Activated T-cell treated with anti-CD3 and anti-CD28 coated beads for 1 hour (primary cell): ENCODE results near the gene HOOK2.
"Not testable (repeated sequence)": the region's sequence is repeated elsewhere in the genome, so short reads cannot be mapped to it uniquely, and the experiment has no call there.

Experiments
- DNase-seq: peaks from one replicate; pipeline ENCODE4 v3.0.0-alpha.2; 2020; ENCODE audit warnings: low read depth

The HOOK2 gene

DNA sequence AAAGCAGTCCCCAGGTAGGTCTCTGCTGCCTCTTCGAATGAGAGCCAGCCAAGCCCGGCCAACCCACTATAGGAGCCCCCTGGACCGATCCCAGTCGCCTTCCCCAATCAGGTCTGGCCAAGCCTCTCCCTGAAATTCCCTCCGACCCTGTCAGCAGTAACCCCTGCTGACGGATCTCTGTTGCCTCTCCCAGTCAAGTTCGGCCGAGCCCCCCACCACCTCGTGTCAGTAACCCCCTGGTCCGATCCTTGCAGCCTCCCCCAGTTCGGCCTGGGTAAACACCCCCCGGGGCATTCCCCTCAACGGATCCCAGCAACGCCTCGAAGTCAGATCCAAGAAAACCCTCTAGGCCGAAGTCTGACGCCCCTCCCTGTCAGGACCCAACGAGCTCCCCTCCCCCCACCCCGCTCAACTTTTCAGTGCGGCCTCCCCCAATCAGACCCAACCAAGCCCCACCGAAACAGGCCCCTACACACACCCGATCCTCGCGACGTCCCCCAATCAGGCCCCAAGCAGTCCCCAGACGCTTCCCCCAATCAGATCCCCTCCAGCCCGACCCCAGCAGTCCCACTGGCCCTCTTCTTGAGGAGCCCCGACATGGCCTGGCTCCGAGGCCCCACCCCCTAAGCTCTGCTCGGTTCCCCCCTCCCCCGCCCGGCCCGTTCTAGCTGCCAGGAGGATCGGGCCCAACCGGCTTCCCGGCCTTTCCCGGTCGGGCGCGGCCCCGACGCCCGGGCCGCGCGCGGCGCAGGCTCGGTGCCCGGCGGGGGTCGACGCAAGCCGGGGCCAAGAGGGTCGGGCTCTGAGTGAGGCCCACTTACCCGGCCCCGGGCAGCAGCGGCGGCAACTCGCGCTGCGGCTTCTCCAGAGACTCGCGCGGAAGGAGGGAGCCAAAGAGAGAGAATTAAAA, 53.4 kb downstream of the HOOK2 start:
- DNase-seq = peak; percentile 38

DNA sequence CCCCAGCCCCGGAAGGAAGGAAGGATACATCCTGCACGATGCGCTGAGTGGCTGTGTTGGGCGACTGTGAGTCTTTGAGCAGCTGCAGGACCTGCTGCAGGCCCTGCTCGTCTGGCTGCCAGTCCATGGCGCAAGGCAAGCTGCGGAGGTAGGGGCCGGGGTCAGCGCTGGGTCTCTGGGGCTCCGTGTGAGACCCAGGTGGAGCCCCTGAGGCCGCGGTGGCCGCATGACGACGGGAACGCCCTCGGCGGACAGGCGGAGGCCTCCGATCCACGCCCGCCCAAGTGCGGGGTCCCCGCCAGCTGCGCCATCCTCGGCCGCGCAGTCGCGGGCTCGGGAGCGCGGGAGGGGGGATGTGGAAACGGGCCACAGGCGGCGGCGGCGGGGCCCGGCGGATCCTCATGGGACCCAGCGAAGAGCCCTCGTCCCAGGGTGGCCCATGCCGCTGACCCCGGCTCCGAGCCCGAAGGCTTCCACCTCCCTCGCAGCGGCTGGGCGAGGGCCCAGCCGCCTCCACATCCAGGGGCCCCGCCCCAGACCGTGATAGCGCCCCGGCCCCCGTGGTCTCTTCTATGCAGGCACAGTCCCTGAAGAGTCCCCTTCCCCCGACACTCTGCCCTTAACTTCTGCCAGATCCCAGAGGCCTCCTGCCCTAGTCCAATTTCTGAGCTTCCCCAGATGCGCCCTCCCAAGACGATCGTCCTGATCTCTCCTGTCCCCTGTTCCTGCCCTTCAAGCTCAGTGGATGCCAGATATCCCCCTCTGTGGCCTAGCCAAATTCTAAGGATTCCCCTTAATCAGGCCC, 54.3 kb downstream of the HOOK2 start:
- DNase-seq = no peak

DNA sequence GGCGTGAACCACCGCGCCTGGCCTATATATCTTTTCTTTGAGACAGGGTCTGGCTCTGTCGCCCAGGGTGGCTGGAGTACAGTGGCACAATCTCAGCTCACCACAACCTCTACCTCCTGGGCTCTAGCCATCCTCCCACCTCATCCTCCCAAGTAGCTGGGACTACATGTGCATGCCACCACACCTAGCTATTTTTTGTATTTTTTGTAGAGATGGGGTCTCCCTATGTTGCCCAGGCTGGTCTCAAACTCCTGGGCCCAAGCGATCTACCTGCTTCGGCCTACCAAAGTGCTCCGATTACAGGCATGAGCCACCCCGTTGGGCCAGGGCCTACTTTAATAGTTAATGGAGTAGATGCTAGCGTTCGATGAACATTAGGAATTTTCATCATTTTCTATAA, 55.1 kb downstream of the HOOK2 start:
- no peak for DNase-seq

DNA sequence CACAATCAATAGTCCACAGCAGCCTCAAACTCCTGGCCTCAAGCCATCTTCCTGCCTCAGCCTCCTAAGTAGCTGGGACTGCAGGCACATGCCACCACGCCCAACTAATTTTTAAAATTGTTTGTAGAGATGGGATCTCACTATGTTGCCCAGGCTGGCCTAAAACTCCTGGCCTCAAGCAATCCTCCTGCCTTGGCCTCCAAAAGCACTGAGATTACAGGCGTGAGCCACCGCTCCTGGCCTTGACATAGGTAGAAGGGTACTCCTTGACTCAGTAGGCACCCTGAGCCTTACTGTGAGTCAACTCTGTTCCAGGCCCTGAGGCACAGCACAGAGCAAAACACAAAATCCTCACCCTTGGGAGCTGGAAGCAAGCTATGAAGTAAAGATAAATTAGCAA, 59.4 kb downstream of the HOOK2 start:
- no peak for DNase-seq

DNA sequence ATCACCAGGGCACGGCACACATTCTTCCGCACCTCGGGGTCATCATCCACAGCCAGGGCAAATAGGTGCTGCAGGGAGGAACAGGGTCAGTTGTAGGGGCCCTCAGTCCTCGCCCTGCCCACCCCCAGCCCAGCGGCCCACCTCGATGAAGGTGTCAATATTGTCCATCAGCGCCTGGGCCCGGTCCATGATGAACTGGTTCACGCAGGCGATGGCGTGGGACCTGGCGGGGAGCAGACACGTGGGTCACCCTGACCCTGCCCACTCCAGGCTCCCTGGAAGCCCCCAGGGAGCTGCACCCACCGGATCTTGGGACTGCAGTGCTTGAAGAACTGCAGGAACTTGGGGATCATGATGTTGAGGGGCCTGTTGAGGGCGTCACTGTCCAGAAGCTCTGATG, 60.2 kb downstream of the HOOK2 start:
- DNase-seq = no peak

DNA sequence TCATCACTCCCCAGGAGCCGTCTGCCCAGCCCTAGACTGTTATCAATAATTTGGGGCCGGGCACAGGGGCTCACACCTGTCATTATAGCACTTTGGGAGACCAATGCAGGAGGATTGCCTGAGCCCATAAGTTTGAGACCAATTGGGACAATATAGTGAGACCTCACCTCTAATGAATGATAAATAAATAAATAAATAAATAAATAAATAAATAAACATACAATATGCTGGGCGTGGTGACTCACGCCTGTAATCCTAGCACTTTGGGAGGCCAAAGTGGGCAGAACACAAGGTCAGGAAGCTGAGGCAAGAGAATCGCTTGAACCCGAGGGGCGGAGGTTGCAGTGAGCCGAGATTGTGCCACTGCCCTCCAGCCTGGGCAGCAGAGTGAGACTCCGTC, 62.0 kb downstream of the HOOK2 start:
- not testable (repeated sequence) for DNase-seq
